Suprapubic skin (tissue), 4 donors: ENCODE measurements around the gene NGB. TPM values are rescaled to one million over a fixed set of nuclear protein-coding genes. Genes with fewer than 3 reads are reported as not detected.

Experiments used
- DNase-seq, 2 donors: peaks; one replicate each; pipeline ENCODE4 v3.0.0-alpha.2; 2019; ENCODE audit warnings: low spot score in 2 of 2
- H3K27ac ChIP-seq: fragments of 200-600 bp; sonication (generic); one replicate; pipeline ENCODE4 v1.5.1; 2019
- H3K27me3 ChIP-seq: fragments of 200-600 bp; sonication (generic); one replicate; pipeline ENCODE4 v1.5.1; 2019
- H3K36me3 ChIP-seq: fragments of 200-600 bp; sonication (generic); one replicate; pipeline ENCODE4 v1.5.1; 2019
- H3K4me1 ChIP-seq: fragments of 200-600 bp; sonication (generic); one replicate; pipeline ENCODE4 v1.5.1; 2019
- H3K4me3 ChIP-seq: fragments of 200-600 bp; sonication (generic); one replicate; pipeline ENCODE4 v1.5.1; 2019; ENCODE audit warnings: mild to moderate bottlenecking
- H3K9me3 ChIP-seq: fragments of 200-600 bp; sonication (generic); one replicate; pipeline ENCODE4 v1.5.1; 2019
- CTCF ChIP-seq, 2 donors: fragments of 200-600 bp in 1 of 2; fragments of 450-650 bp in 1 of 2; sonication (generic) in 1 of 2; IDR thresholded peaks; one replicate each; pipeline ENCODE4 v1.5.1; 2016 to 2019; ENCODE audit warnings: antibody characterized with exemption in 2 of 2, mild to moderate bottlenecking in 1 of 2, moderate library complexity in 1 of 2
- EP300 ChIP-seq: sonication (generic); formaldehyde crosslinking; IDR thresholded peaks from one replicate; pipeline ENCODE4 v1.6.1; 2017; ENCODE audit warnings: antibody characterized with exemption
- POLR2A ChIP-seq, 2 donors: fragments of 450-650 bp; IDR thresholded peaks; one replicate each; pipeline ENCODE4 v1.6.1; 2017; ENCODE audit warnings: antibody characterized with exemption in 2 of 2, mild to moderate bottlenecking in 2 of 2, moderate library complexity in 2 of 2
- POLR2AphosphoS5 ChIP-seq, 3 donors: sonication (generic); formaldehyde crosslinking; IDR thresholded peaks; one replicate each; pipeline ENCODE4 v1.6.1; 2017; ENCODE audit warnings: antibody characterized with exemption in 3 of 3
- WGBS: methylation state at CpG from one replicate; pipeline ENCODE4 v1.1.5; 2018; 5-methylcytosine and 5-hydroxymethylcytosine counted together
- total RNA-seq, 4 donors: library from RNA; depleted of rRNA; stranded (reverse); fragments of >200 nt; gene quantifications; one replicate each; pipeline ENCODE4 v1.1.0, GENCODE V29; 2016

Gene NGB
- total RNA-seq, 4 donors from 2014 or later, result not detected

GRCh38 chr14:77296906-77297305 is 25.9 kb upstream of the NGB start:
- H3K27me3 ChIP-seq, result no peaks in the 10 kb centered on the region
- peaks cover 7% of the 10 kb centered on the region for H3K4me1 ChIP-seq
- WGBS, result 92% methylated on average over 8 of the region's 8 CpGs
- peaks cover 42% of the 10 kb centered on the region for H3K36me3 ChIP-seq
- no peak for DNase-seq
- H3K27ac ChIP-seq, result no peak overlapping the region
- no peaks in the 10 kb centered on the region for H3K9me3 ChIP-seq
- no peak for TF ChIP-seq POLR2A (IDR thresholded peaks at IDR 0.05)
- TF ChIP-seq POLR2AphosphoS5 (IDR thresholded peaks at IDR 0.05), result no peak
- TF ChIP-seq CTCF (IDR thresholded peaks at IDR 0.05), result no peak
- no peak for TF ChIP-seq EP300
- H3K4me3 ChIP-seq, result no peak overlapping the region

DNA sequence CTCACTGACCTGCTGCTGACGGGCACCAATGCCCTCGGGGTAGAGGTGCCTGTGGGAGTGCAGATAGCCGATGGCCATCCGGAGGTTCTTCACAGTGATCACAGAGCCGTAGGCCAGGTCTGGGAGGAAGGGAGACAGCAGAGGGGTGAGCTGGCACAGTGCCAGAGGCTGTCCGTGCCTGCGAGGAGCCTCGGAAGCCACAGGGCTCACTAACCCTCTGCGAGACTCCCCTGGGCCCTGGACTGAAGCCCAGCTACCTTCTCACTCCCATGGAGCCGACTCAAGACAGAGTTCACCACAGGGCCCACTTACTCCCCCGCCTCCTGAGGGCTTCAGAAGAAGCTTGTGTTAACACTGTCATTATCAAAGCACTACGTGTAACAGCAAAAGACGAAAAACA is 25.1 kb upstream of the NGB start:
- DNase-seq, result no peak
- no peak for TF ChIP-seq POLR2A (IDR thresholded peaks at IDR 0.05)
- no peak for TF ChIP-seq CTCF (IDR thresholded peaks at IDR 0.05)
- no peak for TF ChIP-seq POLR2AphosphoS5 (IDR thresholded peaks at IDR 0.05)
- TF ChIP-seq EP300, result no peak
- Histone ChIP-seq H3K9me3 (no peaks in the 10 kb centered on the region), H3K36me3 (peaks cover 42% of the 10 kb centered on the region), H3K4me3 (no peak overlapping the region), H3K27me3 (no peaks in the 10 kb centered on the region), H3K4me1 (peaks cover under 1% of the 10 kb centered on the region), H3K27ac (no peak overlapping the region)
- 76% methylated on average over 10 of the region's 13 CpGs for WGBS

- Histone ChIP-seq H3K9me3 (no peaks in the 10 kb centered on the region), H3K27ac (no peak overlapping the region), H3K4me1 (no peaks in the 10 kb centered on the region), H3K4me3 (no peak overlapping the region), H3K36me3 (peaks cover 46% of the 10 kb centered on the region), H3K27me3 (no peaks in the 10 kb centered on the region)
- TF ChIP-seq CTCF (IDR thresholded peaks at IDR 0.05) (no peak), POLR2AphosphoS5 (IDR thresholded peaks at IDR 0.05) (no peak), POLR2A (IDR thresholded peaks at IDR 0.05) (no peak), EP300 (no peak)
- DNase-seq, result no peak
- WGBS, result 88% methylated on average over 4 of the region's 4 CpGs
Measured at GRCh38 chr14:77290705-77291104, 19.7 kb upstream of the NGB start.

DNA sequence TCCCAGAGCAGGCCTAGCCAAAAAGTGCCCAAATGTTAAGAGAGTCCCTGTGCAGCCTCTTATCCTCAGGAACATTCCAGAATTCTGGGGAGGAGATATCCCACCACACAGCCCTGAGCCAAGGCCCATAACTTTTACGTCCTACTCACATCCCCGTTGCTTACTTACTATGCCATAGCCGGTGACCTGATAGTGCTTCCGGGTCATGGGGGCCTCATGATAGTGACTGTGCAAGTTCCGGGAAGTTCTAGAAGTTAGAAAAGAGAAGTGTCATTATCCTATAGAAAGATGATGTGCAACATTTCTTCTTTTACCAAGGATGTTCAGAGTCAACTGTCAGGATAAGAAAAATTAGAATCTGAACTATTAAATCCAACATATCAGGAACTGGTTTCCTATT is 15.6 kb upstream of the NGB start:
- no peak overlapping the region for H3K4me3 ChIP-seq
- H3K9me3 ChIP-seq, result no peaks in the 10 kb centered on the region
- no peaks in the 10 kb centered on the region for H3K27me3 ChIP-seq
- DNase-seq, result no peak
- H3K36me3 ChIP-seq, result peaks cover 75% of the 10 kb centered on the region
- no peaks in the 10 kb centered on the region for H3K4me1 ChIP-seq
- TF ChIP-seq POLR2A (IDR thresholded peaks at IDR 0.05), result no peak
- no peak for TF ChIP-seq CTCF (IDR thresholded peaks at IDR 0.05)
- TF ChIP-seq POLR2AphosphoS5 (IDR thresholded peaks at IDR 0.05), result no peak
- no peak for TF ChIP-seq EP300
- H3K27ac ChIP-seq, result no peak overlapping the region
- WGBS, result 97% methylated on average over 5 of the region's 5 CpGs

- Histone ChIP-seq H3K27me3 (no peaks in the 10 kb centered on the region), H3K9me3 (no peaks in the 10 kb centered on the region), H3K4me1 (no peaks in the 10 kb centered on the region), H3K4me3 (no peak overlapping the region), H3K36me3 (peaks cover 79% of the 10 kb centered on the region), H3K27ac (no peak overlapping the region)
- 87% methylated on average over 5 of the region's 5 CpGs for WGBS
- DNase-seq, result no peak
- TF ChIP-seq POLR2A (IDR thresholded peaks at IDR 0.05), result no peak
- no peak for TF ChIP-seq POLR2AphosphoS5 (IDR thresholded peaks at IDR 0.05)
- TF ChIP-seq CTCF (IDR thresholded peaks at IDR 0.05), result no peak
- no peak for TF ChIP-seq EP300
Measured at GRCh38 chr14:77284466-77284865, 13.5 kb upstream of the NGB start.
